Calu3 (cell line): ENCODE measurements around the gene MOGAT3. TPM values are rescaled to one million over a fixed set of nuclear protein-coding genes. Genes with fewer than 3 reads are reported as not detected.

ENCODE experiments used
- BruUV-seq: library from RNA; stranded (reverse); fragments of 400-500 nt; replicated peaks from 2 replicates; lab custom pipeline; 2021; lab: Mats Ljungman, UMichigan
- CTCF ChIA-PET: fragments of 300-600 bp; sonication (Branson Sonifier 250); formaldehyde crosslinking; loops from one replicate; lab custom pipeline; 2022; ENCODE audit warnings: antibody characterized with exemption; lab: Charles Lee
- DNase-seq: peaks from one replicate; pipeline ENCODE4 v3.0.0; 2022
- H3K27ac Mint-ChIP-seq: one replicate; pipeline ENCODE4 v1.8.0; 2022; ENCODE audit warnings: mixed read lengths; ENCODE audit not compliant: unreplicated experiment
- H3K27me3 Mint-ChIP-seq: one replicate; pipeline ENCODE4 v1.8.0; 2022; ENCODE audit warnings: mixed read lengths; ENCODE audit not compliant: unreplicated experiment
- H3K36me3 Mint-ChIP-seq: one replicate; pipeline ENCODE4 v1.8.0; 2022; ENCODE audit warnings: mild to moderate bottlenecking, moderate library complexity, mixed read lengths; ENCODE audit not compliant: insufficient read depth, unreplicated experiment
- H3K4me1 Mint-ChIP-seq: one replicate; pipeline ENCODE4 v1.8.0; 2022; ENCODE audit warnings: mild to moderate bottlenecking, low read depth, mixed read lengths; ENCODE audit not compliant: unreplicated experiment
- H3K4me3 Mint-ChIP-seq: one replicate; pipeline ENCODE4 v1.8.0; 2022; ENCODE audit warnings: mild to moderate bottlenecking, low read depth, moderate library complexity, mixed read lengths; ENCODE audit not compliant: unreplicated experiment
- H3K9me3 Mint-ChIP-seq: one replicate; pipeline ENCODE4 v1.8.0; 2022; ENCODE audit warnings: low read depth, mixed read lengths; ENCODE audit not compliant: unreplicated experiment
- CTCF ChIP-seq: fragments of 200-600 bp; IDR thresholded peaks from one replicate; pipeline ENCODE4 v1.8.0; 2022; ENCODE audit warnings: antibody characterized with exemption; ENCODE audit not compliant: unreplicated experiment
- intact Hi-C: fragments of 100-400 bp; cut with micrococcal nuclease; formaldehyde crosslinking; loops from one replicate; pipeline ENCODE4 v1.10.0; 2022; ENCODE audit not compliant: unreplicated experiment
- total RNA-seq: library from RNA; stranded (reverse); gene quantifications from 2 replicates; pipeline ENCODE4 v1.2.3, GENCODE V29; 2022

The MOGAT3 gene
- total RNA-seq, 1 experiment from 2014 or later, result not detected

GRCh38 chr7:101156866-101157589, 43.8 kb downstream of the MOGAT3 start:
- CTCF ChIA-PET, result interaction anchor here (0.8 kb wide), 1 partner anchor 13 kb away, joined by 4 read pairs; no protein-coding TSS in a partner anchor
- Mint-ChIP-seq H3K36me3 (peaks cover 44% of the 10 kb centered on the region), H3K27me3 (no peaks in the 10 kb centered on the region), H3K4me3 (no peak overlapping the region), H3K4me1 (peaks cover 7% of the 10 kb centered on the region), H3K27ac (no peak overlapping the region), H3K9me3 (no peaks in the 10 kb centered on the region)
- intact Hi-C loops, result no loop called here
- DNase-seq, result no peak
- TF ChIP-seq CTCF, result no peak
- TSS peak; percentile 15 for BruUV-seq

GRCh38 chr7:101156277-101156676, 44.6 kb downstream of the MOGAT3 start:
- H3K4me1 Mint-ChIP-seq, result peaks cover 7% of the 10 kb centered on the region
- DNase-seq, result no peak
- TF ChIP-seq CTCF, result no peak
- H3K27me3 Mint-ChIP-seq, result no peaks in the 10 kb centered on the region
- H3K36me3 Mint-ChIP-seq, result peaks cover 44% of the 10 kb centered on the region
- intact Hi-C loops, result no loop called here
- no peak overlapping the region for H3K27ac Mint-ChIP-seq
- H3K9me3 Mint-ChIP-seq, result no peaks in the 10 kb centered on the region
- CTCF ChIA-PET, result interaction anchor here (0.8 kb wide), 1 partner anchor 12 kb away, joined by 4 read pairs; no protein-coding TSS in a partner anchor
- H3K4me3 Mint-ChIP-seq, result no peak overlapping the region
- BruUV-seq, result no TSS peak

DNA sequence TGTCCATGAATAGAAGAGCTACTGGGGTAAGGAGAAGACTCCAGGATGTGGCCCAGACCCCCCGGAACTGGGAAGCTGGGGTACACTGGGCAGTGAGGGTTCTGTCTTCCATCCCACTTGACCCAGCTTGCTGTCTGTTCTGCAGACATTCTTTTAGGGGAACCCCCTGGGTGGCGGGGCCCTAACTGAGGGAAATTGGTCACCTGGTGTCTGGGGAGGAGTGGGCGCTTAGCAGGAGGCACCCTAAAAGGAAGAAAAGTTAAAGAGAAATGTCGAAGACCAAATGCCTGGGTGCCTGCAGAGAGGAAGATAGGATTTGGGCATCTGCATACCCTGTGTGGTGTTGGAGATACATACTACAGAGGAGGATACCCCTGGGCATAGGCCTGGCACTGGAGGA, 45.5 kb downstream of the MOGAT3 start:
- Mint-ChIP-seq H3K36me3 (peaks cover 41% of the 10 kb centered on the region), H3K4me3 (peak overlapping the region; percentile 58), H3K27me3 (no peaks in the 10 kb centered on the region), H3K9me3 (no peaks in the 10 kb centered on the region), H3K27ac (peak overlapping the region; percentile 28), H3K4me1 (peaks cover 7% of the 10 kb centered on the region)
- intact Hi-C loops, result no loop called here
- no TSS peak for BruUV-seq
- no peak for DNase-seq
- CTCF ChIA-PET, result interaction anchor here (0.6 kb wide), 1 partner anchor 318 kb away, joined by 3 read pairs; no protein-coding TSS in a partner anchor
- no peak for TF ChIP-seq CTCF

DNA sequence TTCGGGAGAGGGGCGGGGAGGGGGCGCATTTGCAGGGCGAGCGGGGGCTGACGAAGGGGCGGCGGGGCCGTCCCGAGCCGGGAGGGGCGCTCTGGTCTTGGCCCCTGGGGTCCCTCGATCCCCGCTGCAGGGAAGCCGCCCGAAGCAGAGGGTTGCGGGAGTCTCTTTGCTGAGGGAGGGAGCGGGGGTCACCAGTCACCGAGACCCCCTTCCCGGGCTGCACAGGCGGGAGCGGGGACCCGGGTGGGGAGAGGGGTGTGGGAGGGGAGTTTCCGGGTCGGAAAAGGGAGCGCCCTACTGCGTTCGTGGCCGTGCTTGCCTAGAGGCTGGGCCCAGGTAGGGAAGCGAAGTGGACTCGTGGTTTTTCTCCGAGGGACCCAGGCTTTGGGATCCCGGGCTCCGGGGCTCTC, 46.1 kb downstream of the MOGAT3 start:
- H3K4me1 Mint-ChIP-seq, result peaks cover 7% of the 10 kb centered on the region
- H3K27me3 Mint-ChIP-seq, result no peaks in the 10 kb centered on the region
- no peak for TF ChIP-seq CTCF
- no peak for DNase-seq
- H3K4me3 Mint-ChIP-seq, result peak overlapping the region; percentile 58
- BruUV-seq, result no TSS peak
- H3K9me3 Mint-ChIP-seq, result no peaks in the 10 kb centered on the region
- peak overlapping the region; percentile 60 for H3K27ac Mint-ChIP-seq
- peaks cover 36% of the 10 kb centered on the region for H3K36me3 Mint-ChIP-seq
- intact Hi-C loops, result no loop called here
- CTCF ChIA-PET, result no interaction called here
